ENCODE measurements around the gene TFR2.

The TFR2 gene

GRCh38 chr7:100627238-100627549, 14.2 kb downstream of the TFR2 start:
- Mint-ChIP-seq H3K9me3 (no peaks in the 10 kb centered on the region), H3K27me3 (no peaks in the 10 kb centered on the region), H3K36me3 (ENCODE audit: insufficient read depth) (peaks cover 5% of the 10 kb centered on the region), H3K4me1 (peaks cover 33% of the 10 kb centered on the region), H3K27ac (ENCODE audit: low read depth) (peak overlapping the region; percentile 38), H3K4me3 (peak overlapping the region; percentile 73)
- no peak for DNase-seq (ENCODE audit: low spot score in 2 of 2)
- no peak for ATAC-seq (replicated peaks; ENCODE audit: extremely low read depth, poor library complexity, severe bottlenecking)

GRCh38 chr7:100626530-100627237, 14.7 kb downstream of the TFR2 start:
- Mint-ChIP-seq H3K9me3 (no peaks in the 10 kb centered on the region), H3K27me3 (no peaks in the 10 kb centered on the region), H3K4me3 (peak overlapping the region; percentile 73), H3K27ac (ENCODE audit: low read depth) (peak overlapping the region; percentile 38), H3K36me3 (ENCODE audit: insufficient read depth) (peaks cover 5% of the 10 kb centered on the region), H3K4me1 (peaks cover 32% of the 10 kb centered on the region)
- peak; percentile 61 to 76 for DNase-seq (ENCODE audit: low spot score in 2 of 2)
- peak; percentile 98 for ATAC-seq (replicated peaks; ENCODE audit: extremely low read depth, poor library complexity, severe bottlenecking)

- peak overlapping the region; percentile 73 for H3K4me3 Mint-ChIP-seq
- DNase-seq (ENCODE audit: low spot score in 2 of 2) = no peak
- peaks cover 32% of the 10 kb centered on the region for H3K4me1 Mint-ChIP-seq
- H3K9me3 Mint-ChIP-seq = no peaks in the 10 kb centered on the region
- H3K27me3 Mint-ChIP-seq = no peaks in the 10 kb centered on the region
- peak overlapping the region; percentile 38 for H3K27ac Mint-ChIP-seq (ENCODE audit: low read depth)
- ATAC-seq (replicated peaks; ENCODE audit: extremely low read depth, poor library complexity, severe bottlenecking) = no peak
- peaks cover 6% of the 10 kb centered on the region for H3K36me3 Mint-ChIP-seq (ENCODE audit: insufficient read depth)
Observed at GRCh38 chr7:100626055-100626454, 15.3 kb downstream of the TFR2 start.

GRCh38 chr7:100623951-100624824, 17.2 kb downstream of the TFR2 start:
- Mint-ChIP-seq H3K36me3 (ENCODE audit: insufficient read depth) (peaks cover 9% of the 10 kb centered on the region), H3K4me1 (peaks cover 22% of the 10 kb centered on the region), H3K27me3 (no peaks in the 10 kb centered on the region), H3K27ac (ENCODE audit: low read depth) (no peak overlapping the region), H3K9me3 (no peaks in the 10 kb centered on the region), H3K4me3 (no peak overlapping the region)
- DNase-seq (ENCODE audit: low spot score in 2 of 2) (no peak), ATAC-seq (replicated peaks; ENCODE audit: extremely low read depth, poor library complexity, severe bottlenecking) (no peak)

- no peak overlapping the region for H3K4me3 Mint-ChIP-seq
- peaks cover 14% of the 10 kb centered on the region for H3K4me1 Mint-ChIP-seq
- ATAC-seq (replicated peaks; ENCODE audit: extremely low read depth, poor library complexity, severe bottlenecking) (no peak), DNase-seq (ENCODE audit: low spot score in 2 of 2) (no peak)
- no peaks in the 10 kb centered on the region for H3K9me3 Mint-ChIP-seq
- H3K27ac Mint-ChIP-seq (ENCODE audit: low read depth) = no peak overlapping the region
- peaks cover 7% of the 10 kb centered on the region for H3K36me3 Mint-ChIP-seq (ENCODE audit: insufficient read depth)
- no peaks in the 10 kb centered on the region for H3K27me3 Mint-ChIP-seq
Observed at GRCh38 chr7:100621554-100621953, 19.8 kb downstream of the TFR2 start.

GRCh38 chr7:100620804-100621203, 20.5 kb downstream of the TFR2 start:
- Mint-ChIP-seq H3K36me3 (ENCODE audit: insufficient read depth) (peaks cover 7% of the 10 kb centered on the region), H3K4me3 (no peak overlapping the region), H3K4me1 (peaks cover 7% of the 10 kb centered on the region), H3K27me3 (no peaks in the 10 kb centered on the region), H3K9me3 (no peaks in the 10 kb centered on the region), H3K27ac (ENCODE audit: low read depth) (no peak overlapping the region)
- ATAC-seq (replicated peaks; ENCODE audit: extremely low read depth, poor library complexity, severe bottlenecking) (no peak), DNase-seq (ENCODE audit: low spot score in 2 of 2) (no peak)

- Mint-ChIP-seq H3K27me3 (no peaks in the 10 kb centered on the region), H3K4me3 (no peak overlapping the region), H3K27ac (ENCODE audit: low read depth) (no peak overlapping the region), H3K9me3 (no peaks in the 10 kb centered on the region), H3K4me1 (peaks cover 1% of the 10 kb centered on the region), H3K36me3 (ENCODE audit: insufficient read depth) (peaks cover 7% of the 10 kb centered on the region)
- DNase-seq (ENCODE audit: low spot score in 2 of 2) (no peak), ATAC-seq (replicated peaks; ENCODE audit: extremely low read depth, poor library complexity, severe bottlenecking) (no peak)
Observed at GRCh38 chr7:100620239-100620638, 21.1 kb downstream of the TFR2 start.

- ATAC-seq (replicated peaks; ENCODE audit: extremely low read depth, poor library complexity, severe bottlenecking) = no peak
- Mint-ChIP-seq H3K36me3 (ENCODE audit: insufficient read depth) (peaks cover 12% of the 10 kb centered on the region), H3K9me3 (no peaks in the 10 kb centered on the region), H3K4me1 (peaks cover 17% of the 10 kb centered on the region), H3K27ac (ENCODE audit: low read depth) (no peak overlapping the region), H3K4me3 (no peak overlapping the region), H3K27me3 (no peaks in the 10 kb centered on the region)
- DNase-seq (ENCODE audit: low spot score in 2 of 2) = no peak
Observed at GRCh38 chr7:100614308-100614861, 27.0 kb downstream of the TFR2 start.

GRCh38 chr7:100613412-100614175, 27.8 kb downstream of the TFR2 start:
- H3K9me3 Mint-ChIP-seq = no peaks in the 10 kb centered on the region
- peak overlapping the region; percentile 0 for H3K27ac Mint-ChIP-seq (ENCODE audit: low read depth)
- peaks cover 17% of the 10 kb centered on the region for H3K4me1 Mint-ChIP-seq
- no peak for ATAC-seq (replicated peaks; ENCODE audit: extremely low read depth, poor library complexity, severe bottlenecking)
- peaks cover 13% of the 10 kb centered on the region for H3K36me3 Mint-ChIP-seq (ENCODE audit: insufficient read depth)
- no peak for DNase-seq (ENCODE audit: low spot score in 2 of 2)
- H3K27me3 Mint-ChIP-seq = no peaks in the 10 kb centered on the region
- H3K4me3 Mint-ChIP-seq = peak overlapping the region; percentile 98

- no peak for DNase-seq (ENCODE audit: low spot score in 2 of 2)
- Mint-ChIP-seq H3K4me1 (peaks cover 17% of the 10 kb centered on the region), H3K27me3 (no peaks in the 10 kb centered on the region), H3K4me3 (peak overlapping the region; percentile 98), H3K36me3 (ENCODE audit: insufficient read depth) (peaks cover 15% of the 10 kb centered on the region), H3K9me3 (no peaks in the 10 kb centered on the region), H3K27ac (ENCODE audit: low read depth) (peak overlapping the region; percentile 99)
- ATAC-seq (replicated peaks; ENCODE audit: extremely low read depth, poor library complexity, severe bottlenecking) = no peak
Observed at GRCh38 chr7:100612730-100613390, 28.5 kb downstream of the TFR2 start.

- no peaks in the 10 kb centered on the region for H3K27me3 Mint-ChIP-seq
- peak within 1 kb of the TSS; percentile 98 for H3K4me3 Mint-ChIP-seq
- DNase-seq (ENCODE audit: low spot score in 2 of 2) (peak; percentile 97 to 98), ATAC-seq (replicated peaks; ENCODE audit: extremely low read depth, poor library complexity, severe bottlenecking) (peak; percentile 93)
- H3K9me3 Mint-ChIP-seq = no peaks in the 10 kb centered on the region
- peak within 1 kb of the TSS; percentile 99 for H3K27ac Mint-ChIP-seq (ENCODE audit: low read depth)
- H3K4me1 Mint-ChIP-seq = peaks cover 17% of the 10 kb centered on the region
- H3K36me3 Mint-ChIP-seq (ENCODE audit: insufficient read depth) = peaks cover 17% of the 10 kb centered on the region
Observed at GRCh38 chr7:100611983-100612729, 29.2 kb downstream of the TFR2 start, which contains the start of gene MOSPD3. Gene MOSPD3 (plus strand): TSS chr7:100612540. CDS start chr7:100612792, 252 bp downstream.

Data from central memory CD8-positive, alpha-beta T cell (primary cell).